WTC11 (cell line): ENCODE measurements around the gene MAPK14. TPM values are rescaled to one million over a fixed set of nuclear protein-coding genes. Genes with fewer than 3 reads are reported as not detected.

ENCODE experiments used
- ATAC-seq: fragments of 200-7000 bp; cut with Tn5 transposase; 2 replicates; pipeline ENCODE4 v1.10.0; 2021; ENCODE audit warnings: mild to moderate bottlenecking, moderate library complexity
- CTCF ChIA-PET: fragments of 300-600 bp; sonication (Branson Sonifier 250); formaldehyde crosslinking; loops from one replicate; lab custom pipeline; 2021; ENCODE audit warnings: antibody characterized with exemption; lab: Charles Lee
- POLR2A ChIA-PET: fragments of 350-600 bp; sonication (Branson Sonifier 250); formaldehyde crosslinking; loops from one replicate; lab custom pipeline; 2021; ENCODE audit warnings: antibody characterized with exemption; lab: Charles Lee
- DNase-seq: peaks from one replicate; pipeline ENCODE4 v3.0.0; 2021; ENCODE audit warnings: low spot score
- H3K27ac Mint-ChIP-seq: 2 replicates; pipeline ENCODE4 v1.8.0; 2021; ENCODE audit warnings: mixed read lengths
- H3K27me3 Mint-ChIP-seq: 2 replicates; pipeline ENCODE4 v1.8.0; 2021; ENCODE audit warnings: low read depth, mild to moderate bottlenecking, moderate library complexity, mixed read lengths
- H3K36me3 Mint-ChIP-seq: 2 replicates; pipeline ENCODE4 v1.8.0; 2021; ENCODE audit warnings: mixed read lengths
- H3K4me1 Mint-ChIP-seq: 2 replicates; pipeline ENCODE4 v1.8.0; 2022; ENCODE audit warnings: mixed read lengths
- H3K4me3 Mint-ChIP-seq: 2 replicates; pipeline ENCODE4 v1.8.0; 2021; ENCODE audit warnings: mild to moderate bottlenecking, moderate library complexity, mixed read lengths
- H3K9me3 Mint-ChIP-seq: 2 replicates; pipeline ENCODE4 v1.8.0; 2021; ENCODE audit warnings: mixed read lengths
- ARID4B ChIP-seq: sonication (generic); formaldehyde crosslinking; IDR thresholded peaks from 2 replicates; pipeline ENCODE4 v1.8.0; 2023; ENCODE audit warnings: missing genetic modification reagents, mild to moderate bottlenecking, borderline replicate concordance
- ATF2 ChIP-seq: sonication (generic); formaldehyde crosslinking; IDR thresholded peaks from 2 replicates; pipeline ENCODE4 v1.8.1; 2022; ENCODE audit warnings: low read depth, missing genetic modification reagents, borderline replicate concordance
- CREB1 ChIP-seq: sonication (generic); formaldehyde crosslinking; IDR thresholded peaks from 2 replicates; pipeline ENCODE4 v1.8.0; 2023; ENCODE audit warnings: mild to moderate bottlenecking, missing genetic modification reagents
- ELF4 ChIP-seq: sonication (generic); formaldehyde crosslinking; IDR thresholded peaks from 2 replicates; pipeline ENCODE4 v1.8.1; 2022; ENCODE audit warnings: low read depth, mild to moderate bottlenecking, moderate library complexity, missing genetic modification reagents
- GRHL2 ChIP-seq: fragments of 250-450 bp; sonication (Bioruptor Pico); IDR thresholded peaks from 2 replicates; pipeline ENCODE4 v1.8.0; 2022; ENCODE audit warnings: mild to moderate bottlenecking, moderate library complexity; ENCODE audit not compliant: insufficient replicate concordance, severe bottlenecking
- GTF2I ChIP-seq: fragments of 250-450 bp; sonication (Bioruptor Pico); conservative IDR thresholded peaks from 2 replicates; pipeline ENCODE4 v1.4.0; 2021; ENCODE audit warnings: mild to moderate bottlenecking
- KAT7 ChIP-seq: sonication (generic); formaldehyde crosslinking; IDR thresholded peaks from 2 replicates; pipeline ENCODE4 v1.8.1; 2023; ENCODE audit warnings: missing genetic modification reagents, mild to moderate bottlenecking, borderline replicate concordance
- MLX ChIP-seq: sonication (generic); formaldehyde crosslinking; IDR thresholded peaks from 2 replicates; pipeline ENCODE4 v1.8.1; 2023; ENCODE audit warnings: mild to moderate bottlenecking, missing genetic modification reagents, moderate library complexity
- NR1H2 ChIP-seq: sonication (generic); formaldehyde crosslinking; IDR thresholded peaks from 2 replicates; pipeline ENCODE4 v1.9.0; 2021; ENCODE audit warnings: mild to moderate bottlenecking, moderate library complexity, missing genetic modification reagents
- NR3C1 ChIP-seq: sonication (generic); formaldehyde crosslinking; conservative IDR thresholded peaks from 2 replicates; pipeline ENCODE4 v1.8.1; 2023; ENCODE audit warnings: low read depth, mild to moderate bottlenecking, missing genetic modification reagents
- OVOL2 ChIP-seq: fragments of 250-450 bp; sonication (Bioruptor Pico); IDR thresholded peaks from 2 replicates; pipeline ENCODE4 v1.9.0; 2021; ENCODE audit warnings: mild to moderate bottlenecking, borderline replicate concordance
- SMAD3 ChIP-seq: sonication (generic); formaldehyde crosslinking; IDR thresholded peaks from 2 replicates; pipeline ENCODE4 v1.8.0; 2022; ENCODE audit warnings: missing genetic modification reagents, mild to moderate bottlenecking, borderline replicate concordance
- STAT6 ChIP-seq: sonication (generic); formaldehyde crosslinking; conservative IDR thresholded peaks from 2 replicates; pipeline ENCODE4 v1.8.1; 2023; ENCODE audit warnings: mild to moderate bottlenecking, low read depth, missing genetic modification reagents, moderate library complexity
- TEAD4 ChIP-seq: sonication (generic); formaldehyde crosslinking; IDR thresholded peaks from 2 replicates; pipeline ENCODE4 v1.8.0; 2022; ENCODE audit warnings: mild to moderate bottlenecking, missing genetic modification reagents
- TP53 ChIP-seq: sonication (generic); formaldehyde crosslinking; IDR thresholded peaks from 2 replicates; pipeline ENCODE4 v1.8.1; 2023; ENCODE audit warnings: mild to moderate bottlenecking, missing genetic modification reagents
- ZBTB21 ChIP-seq: sonication (generic); formaldehyde crosslinking; IDR thresholded peaks from 2 replicates; pipeline ENCODE4 v1.8.1; 2023; ENCODE audit warnings: mild to moderate bottlenecking, missing genetic modification reagents, borderline replicate concordance
- ZNF263 ChIP-seq: sonication (generic); formaldehyde crosslinking; IDR thresholded peaks from 2 replicates; pipeline ENCODE4 v1.8.1; 2022; ENCODE audit warnings: low read depth, mild to moderate bottlenecking, moderate library complexity, missing genetic modification reagents
- ZNF396 ChIP-seq: fragments of 250-450 bp; sonication (Bioruptor Pico); IDR thresholded peaks from 2 replicates; pipeline ENCODE4 v1.8.0; 2021; ENCODE audit warnings: mild to moderate bottlenecking, moderate library complexity, borderline replicate concordance
- ZNF423 ChIP-seq: fragments of 250-450 bp; sonication (Bioruptor Pico); IDR thresholded peaks from 2 replicates; pipeline ENCODE4 v2.1.2; 2022; ENCODE audit warnings: mild to moderate bottlenecking, moderate library complexity
- total RNA-seq: library from RNA; stranded (reverse); gene quantifications from 3 replicates; pipeline ENCODE4 v1.2.3, GENCODE V29; 2021

MAPK14 gene
- total RNA-seq, 1 experiment from 2014 or later, result 34.0 TPM

- DNase-seq, result no peak
- TF ChIP-seq OVOL2 (CRISPR knock-in tag) (no peak), ZBTB21 (no peak), NR1H2 (CRISPR knock-in tag) (no peak), NR3C1 (no peak), STAT6 (no peak)
- TF ChIP-seq, all 79 proteins: peak for 0
- Mint-ChIP-seq H3K4me3 (no peak overlapping the region), H3K27ac (no peak overlapping the region), H3K27me3 (peaks cover 9% of the 10 kb centered on the region), H3K36me3 (no peaks in the 10 kb centered on the region), H3K4me1 (peaks cover 29% of the 10 kb centered on the region), H3K9me3 (no peaks in the 10 kb centered on the region)
- POLR2A ChIA-PET, result no interaction called here
- ATAC-seq, result no peak
- CTCF ChIA-PET, result no interaction called here
Measured at GRCh38 chr6:36133912-36134311, 106.3 kb downstream of the MAPK14 start.

- peak overlapping the region; percentile 50; the same call in 1 of the 2 replicates for H3K27ac Mint-ChIP-seq
- no peak for ATAC-seq
- CTCF ChIA-PET, result interaction anchor here (1.3 kb wide), 1 partner anchor 11 kb away, joined by 4 read pairs; no protein-coding TSS in a partner anchor
- H3K4me3 Mint-ChIP-seq, result no peak overlapping the region
- H3K9me3 Mint-ChIP-seq, result no peaks in the 10 kb centered on the region
- TF ChIP-seq ARID4B (CRISPR knock-in tag) (no peak), GTF2I (CRISPR knock-in tag) (no peak), NR3C1 (no peak), MLX (no peak), TP53 (no peak)
- DNase-seq, result no peak
- H3K4me1 Mint-ChIP-seq, result peaks cover 31% of the 10 kb centered on the region
- no peaks in the 10 kb centered on the region for H3K27me3 Mint-ChIP-seq
- POLR2A ChIA-PET, result no interaction called here
- H3K36me3 Mint-ChIP-seq, result no peaks in the 10 kb centered on the region
Measured at GRCh38 chr6:36135053-36135731, 107.6 kb downstream of the MAPK14 start.

- POLR2A ChIA-PET, result no interaction called here
Measured at GRCh38 chr6:36136034-36136433, 108.4 kb downstream of the MAPK14 start.

GRCh38 chr6:36136551-36136950, 108.9 kb downstream of the MAPK14 start:
- Mint-ChIP-seq H3K9me3 (no peaks in the 10 kb centered on the region), H3K27me3 (no peaks in the 10 kb centered on the region), H3K4me1 (peaks cover 34% of the 10 kb centered on the region), H3K36me3 (no peaks in the 10 kb centered on the region), H3K27ac (no peak overlapping the region), H3K4me3 (no peak overlapping the region)
- DNase-seq, result no peak
- ChIA-PET CTCF (no interaction called here), POLR2A (no interaction called here)
- TF ChIP-seq GRHL2 (CRISPR knock-in tag) (no peak), TP53 (no peak), KAT7 (CRISPR knock-in tag) (no peak), ZNF263 (CRISPR knock-in tag) (no peak), NR1H2 (CRISPR knock-in tag) (no peak), SMAD3 (CRISPR knock-in tag) (no peak), ATF2 (CRISPR knock-in tag) (no peak)
- no peak for ATAC-seq

More at GRCh38 chr6:36136034-36136433, 108.4 kb downstream of the MAPK14 start:
- DNase-seq (no peak), ATAC-seq (no peak)
- CTCF ChIA-PET, result interaction anchor here (1.3 kb wide), 1 partner anchor 12 kb away, joined by 4 read pairs; no protein-coding TSS in a partner anchor
- H3K9me3 Mint-ChIP-seq, result no peaks in the 10 kb centered on the region
- H3K27me3 Mint-ChIP-seq, result no peaks in the 10 kb centered on the region
- no peak overlapping the region for H3K4me3 Mint-ChIP-seq
- H3K4me1 Mint-ChIP-seq, result peaks cover 36% of the 10 kb centered on the region
- TF ChIP-seq SMAD3 (CRISPR knock-in tag) (no peak), ELF4 (CRISPR knock-in tag) (no peak), ZNF396 (CRISPR knock-in tag) (no peak), CREB1 (CRISPR knock-in tag) (no peak), TEAD4 (CRISPR knock-in tag) (no peak), ZNF423 (CRISPR knock-in tag) (no peak)
- no peak overlapping the region for H3K27ac Mint-ChIP-seq
- no peaks in the 10 kb centered on the region for H3K36me3 Mint-ChIP-seq
